Lower leg skin (tissue), 3 donors: Measurements from ENCODE around the gene ACOT6.

Experiments used
- CTCF ChIP-seq, 3 donors: fragments of 450-650 bp; IDR thresholded peaks; one replicate each; pipeline ENCODE4 v1.5.1; 2016; ENCODE audit warnings: antibody characterized with exemption in 3 of 3, mild to moderate bottlenecking in 3 of 3, moderate library complexity in 2 of 3
- POLR2A ChIP-seq, 2 donors: fragments of 450-650 bp; IDR thresholded peaks; one replicate each; pipeline ENCODE4 v1.6.1; 2016 to 2017; ENCODE audit warnings: antibody characterized with exemption in 2 of 2, mild to moderate bottlenecking in 1 of 2, moderate library complexity in 1 of 2

GRCh38 chr14:73663548-73664212 is 51.4 kb downstream of the ACOT6 start:
- no peak for TF ChIP-seq CTCF (IDR thresholded peaks at IDR 0.05)
- TF ChIP-seq POLR2A (IDR thresholded peaks at IDR 0.05) = no peak
